ENCODE data around the gene PYHIN1. TPM values are rescaled to one million over a fixed set of nuclear protein-coding genes. Genes with fewer than 3 reads are reported as not detected.

Gene PYHIN1
- total RNA-seq, 1 donor from 2014 or later: not detected

GRCh38 chr1:158941317-158941716 lies 10.0 kb downstream of the PYHIN1 start:
- Histone ChIP-seq H3K27me3 (ENCODE audit: control insufficient read depth in 3 of 3, insufficient read depth in 3 of 3, low read length in 3 of 3) (no peaks in the 10 kb centered on the region), H3K9me3 (ENCODE audit: control insufficient read depth in 3 of 3, low read length in 3 of 3) (no peaks in the 10 kb centered on the region), H3K4me1 (ENCODE audit: control insufficient read depth in 3 of 3, insufficient read depth in 3 of 3, low read length in 3 of 3) (no peaks in the 10 kb centered on the region), H3K27ac (ENCODE audit: low read depth, low read length) (no peak overlapping the region), H3K9ac (ENCODE audit: low read depth in 1 of 3, low read length in 3 of 3) (no peak overlapping the region), H3K4me3 (ENCODE audit: low read length in 3 of 3) (no peak overlapping the region), H3K36me3 (ENCODE audit: control insufficient read depth in 3 of 3, insufficient read depth in 3 of 3, low read length in 3 of 3) (no peaks in the 10 kb centered on the region)

- Histone ChIP-seq H3K4me1 (ENCODE audit: control insufficient read depth in 3 of 3, insufficient read depth in 3 of 3, low read length in 3 of 3) (no peaks in the 10 kb centered on the region), H3K27ac (ENCODE audit: low read depth, low read length) (no peak overlapping the region), H3K27me3 (ENCODE audit: control insufficient read depth in 3 of 3, insufficient read depth in 3 of 3, low read length in 3 of 3) (no peaks in the 10 kb centered on the region), H3K9me3 (ENCODE audit: control insufficient read depth in 3 of 3, low read length in 3 of 3) (no peaks in the 10 kb centered on the region), H3K36me3 (ENCODE audit: control insufficient read depth in 3 of 3, insufficient read depth in 3 of 3, low read length in 3 of 3) (no peaks in the 10 kb centered on the region), H3K9ac (ENCODE audit: low read depth in 1 of 3, low read length in 3 of 3) (no peak overlapping the region), H3K4me3 (ENCODE audit: low read length in 3 of 3) (no peak overlapping the region)
Observed at GRCh38 chr1:158942490-158942889, 11.1 kb downstream of the PYHIN1 start.

GRCh38 chr1:158943059-158943458 lies 11.7 kb downstream of the PYHIN1 start:
- Histone ChIP-seq H3K9ac (ENCODE audit: low read depth in 1 of 3, low read length in 3 of 3) (no peak overlapping the region), H3K36me3 (ENCODE audit: control insufficient read depth in 3 of 3, insufficient read depth in 3 of 3, low read length in 3 of 3) (no peaks in the 10 kb centered on the region)

GRCh38 chr1:158945061-158945460 lies 13.7 kb downstream of the PYHIN1 start:
- H3K4me3 ChIP-seq (ENCODE audit: low read length in 3 of 3): no peak overlapping the region

More at GRCh38 chr1:158943059-158943458, 11.7 kb downstream of the PYHIN1 start:
- H3K27ac ChIP-seq (ENCODE audit: low read depth, low read length): no peak overlapping the region
- no peaks in the 10 kb centered on the region for H3K4me1 ChIP-seq (ENCODE audit: control insufficient read depth in 3 of 3, insufficient read depth in 3 of 3, low read length in 3 of 3)
- no peaks in the 10 kb centered on the region for H3K27me3 ChIP-seq (ENCODE audit: control insufficient read depth in 3 of 3, insufficient read depth in 3 of 3, low read length in 3 of 3)
- no peaks in the 10 kb centered on the region for H3K9me3 ChIP-seq (ENCODE audit: control insufficient read depth in 3 of 3, low read length in 3 of 3)
- H3K4me3 ChIP-seq (ENCODE audit: low read length in 3 of 3): no peak overlapping the region

GRCh38 chr1:158946785-158947184 lies 15.4 kb downstream of the PYHIN1 start:
- no peaks in the 10 kb centered on the region for H3K4me1 ChIP-seq (ENCODE audit: control insufficient read depth in 3 of 3, insufficient read depth in 3 of 3, low read length in 3 of 3)
- no peaks in the 10 kb centered on the region for H3K9me3 ChIP-seq (ENCODE audit: control insufficient read depth in 3 of 3, low read length in 3 of 3)
- no peak overlapping the region for H3K9ac ChIP-seq (ENCODE audit: low read depth in 1 of 3, low read length in 3 of 3)
- no peak overlapping the region for H3K4me3 ChIP-seq (ENCODE audit: low read length in 3 of 3)
- no peaks in the 10 kb centered on the region for H3K27me3 ChIP-seq (ENCODE audit: control insufficient read depth in 3 of 3, insufficient read depth in 3 of 3, low read length in 3 of 3)
- no peak overlapping the region for H3K27ac ChIP-seq (ENCODE audit: low read depth, low read length)
- no peaks in the 10 kb centered on the region for H3K36me3 ChIP-seq (ENCODE audit: control insufficient read depth in 3 of 3, insufficient read depth in 3 of 3, low read length in 3 of 3)

More at GRCh38 chr1:158945061-158945460, 13.7 kb downstream of the PYHIN1 start:
- no peaks in the 10 kb centered on the region for H3K9me3 ChIP-seq (ENCODE audit: control insufficient read depth in 3 of 3, low read length in 3 of 3)
- no peak overlapping the region for H3K9ac ChIP-seq (ENCODE audit: low read depth in 1 of 3, low read length in 3 of 3)
- no peaks in the 10 kb centered on the region for H3K27me3 ChIP-seq (ENCODE audit: control insufficient read depth in 3 of 3, insufficient read depth in 3 of 3, low read length in 3 of 3)
- H3K27ac ChIP-seq (ENCODE audit: low read depth, low read length): no peak overlapping the region
- H3K36me3 ChIP-seq (ENCODE audit: control insufficient read depth in 3 of 3, insufficient read depth in 3 of 3, low read length in 3 of 3): no peaks in the 10 kb centered on the region
- no peaks in the 10 kb centered on the region for H3K4me1 ChIP-seq (ENCODE audit: control insufficient read depth in 3 of 3, insufficient read depth in 3 of 3, low read length in 3 of 3)

- H3K9me3 ChIP-seq (ENCODE audit: control insufficient read depth in 3 of 3, low read length in 3 of 3): no peaks in the 10 kb centered on the region
- H3K27me3 ChIP-seq (ENCODE audit: control insufficient read depth in 3 of 3, insufficient read depth in 3 of 3, low read length in 3 of 3): no peaks in the 10 kb centered on the region
- H3K27ac ChIP-seq (ENCODE audit: low read depth, low read length): no peak overlapping the region
- H3K4me3 ChIP-seq (ENCODE audit: low read length in 3 of 3): no peak overlapping the region
- no peak overlapping the region for H3K9ac ChIP-seq (ENCODE audit: low read depth in 1 of 3, low read length in 3 of 3)
- no peaks in the 10 kb centered on the region for H3K4me1 ChIP-seq (ENCODE audit: control insufficient read depth in 3 of 3, insufficient read depth in 3 of 3, low read length in 3 of 3)
- H3K36me3 ChIP-seq (ENCODE audit: control insufficient read depth in 3 of 3, insufficient read depth in 3 of 3, low read length in 3 of 3): no peaks in the 10 kb centered on the region
Observed at GRCh38 chr1:158951956-158952355, 20.6 kb downstream of the PYHIN1 start.

GRCh38 chr1:158952416-158952815 lies 21.1 kb downstream of the PYHIN1 start:
- H3K27ac ChIP-seq (ENCODE audit: low read depth, low read length): no peak overlapping the region
- H3K4me3 ChIP-seq (ENCODE audit: low read length in 3 of 3): no peak overlapping the region
- no peaks in the 10 kb centered on the region for H3K36me3 ChIP-seq (ENCODE audit: control insufficient read depth in 3 of 3, insufficient read depth in 3 of 3, low read length in 3 of 3)
- no peaks in the 10 kb centered on the region for H3K4me1 ChIP-seq (ENCODE audit: control insufficient read depth in 3 of 3, insufficient read depth in 3 of 3, low read length in 3 of 3)
- H3K9me3 ChIP-seq (ENCODE audit: control insufficient read depth in 3 of 3, low read length in 3 of 3): no peaks in the 10 kb centered on the region
- no peaks in the 10 kb centered on the region for H3K27me3 ChIP-seq (ENCODE audit: control insufficient read depth in 3 of 3, insufficient read depth in 3 of 3, low read length in 3 of 3)
- no peak overlapping the region for H3K9ac ChIP-seq (ENCODE audit: low read depth in 1 of 3, low read length in 3 of 3)

- H3K4me3 ChIP-seq (ENCODE audit: low read length in 3 of 3): no peak overlapping the region
- no peaks in the 10 kb centered on the region for H3K36me3 ChIP-seq (ENCODE audit: control insufficient read depth in 3 of 3, insufficient read depth in 3 of 3, low read length in 3 of 3)
Observed at GRCh38 chr1:158961178-158961577, 29.8 kb downstream of the PYHIN1 start.

GRCh38 chr1:158962983-158963382 lies 31.6 kb downstream of the PYHIN1 start:
- Histone ChIP-seq H3K27ac (ENCODE audit: low read depth, low read length) (no peak overlapping the region), H3K36me3 (ENCODE audit: control insufficient read depth in 3 of 3, insufficient read depth in 3 of 3, low read length in 3 of 3) (no peaks in the 10 kb centered on the region), H3K9ac (ENCODE audit: low read depth in 1 of 3, low read length in 3 of 3) (no peak overlapping the region), H3K27me3 (ENCODE audit: control insufficient read depth in 3 of 3, insufficient read depth in 3 of 3, low read length in 3 of 3) (no peaks in the 10 kb centered on the region), H3K4me1 (ENCODE audit: control insufficient read depth in 3 of 3, insufficient read depth in 3 of 3, low read length in 3 of 3) (no peaks in the 10 kb centered on the region), H3K9me3 (ENCODE audit: control insufficient read depth in 3 of 3, low read length in 3 of 3) (no peaks in the 10 kb centered on the region), H3K4me3 (ENCODE audit: low read length in 3 of 3) (no peak overlapping the region)

More at GRCh38 chr1:158961178-158961577, 29.8 kb downstream of the PYHIN1 start:
- H3K27ac ChIP-seq (ENCODE audit: low read depth, low read length): no peak overlapping the region
- H3K27me3 ChIP-seq (ENCODE audit: control insufficient read depth in 3 of 3, insufficient read depth in 3 of 3, low read length in 3 of 3): no peaks in the 10 kb centered on the region
- no peak overlapping the region for H3K9ac ChIP-seq (ENCODE audit: low read depth in 1 of 3, low read length in 3 of 3)
- H3K4me1 ChIP-seq (ENCODE audit: control insufficient read depth in 3 of 3, insufficient read depth in 3 of 3, low read length in 3 of 3): no peaks in the 10 kb centered on the region
- H3K9me3 ChIP-seq (ENCODE audit: control insufficient read depth in 3 of 3, low read length in 3 of 3): no peaks in the 10 kb centered on the region

GRCh38 chr1:158969166-158969565 lies 37.8 kb downstream of the PYHIN1 start:
- H3K36me3 ChIP-seq (ENCODE audit: control insufficient read depth in 3 of 3, insufficient read depth in 3 of 3, low read length in 3 of 3): no peaks in the 10 kb centered on the region
- H3K27me3 ChIP-seq (ENCODE audit: control insufficient read depth in 3 of 3, insufficient read depth in 3 of 3, low read length in 3 of 3): no peaks in the 10 kb centered on the region
- no peaks in the 10 kb centered on the region for H3K9me3 ChIP-seq (ENCODE audit: control insufficient read depth in 3 of 3, low read length in 3 of 3)
- no peak overlapping the region for H3K4me3 ChIP-seq (ENCODE audit: low read length in 3 of 3)
- H3K9ac ChIP-seq (ENCODE audit: low read depth in 1 of 3, low read length in 3 of 3): no peak overlapping the region
- H3K4me1 ChIP-seq (ENCODE audit: control insufficient read depth in 3 of 3, insufficient read depth in 3 of 3, low read length in 3 of 3): no peaks in the 10 kb centered on the region
- no peak overlapping the region for H3K27ac ChIP-seq (ENCODE audit: low read depth, low read length)

GRCh38 chr1:158969855-158970254 lies 38.5 kb downstream of the PYHIN1 start:
- no peaks in the 10 kb centered on the region for H3K9me3 ChIP-seq (ENCODE audit: control insufficient read depth in 3 of 3, low read length in 3 of 3)
- no peaks in the 10 kb centered on the region for H3K4me1 ChIP-seq (ENCODE audit: control insufficient read depth in 3 of 3, insufficient read depth in 3 of 3, low read length in 3 of 3)
- no peak overlapping the region for H3K9ac ChIP-seq (ENCODE audit: low read depth in 1 of 3, low read length in 3 of 3)
- H3K4me3 ChIP-seq (ENCODE audit: low read length in 3 of 3): no peak overlapping the region
- no peaks in the 10 kb centered on the region for H3K36me3 ChIP-seq (ENCODE audit: control insufficient read depth in 3 of 3, insufficient read depth in 3 of 3, low read length in 3 of 3)
- H3K27ac ChIP-seq (ENCODE audit: low read depth, low read length): no peak overlapping the region
- H3K27me3 ChIP-seq (ENCODE audit: control insufficient read depth in 3 of 3, insufficient read depth in 3 of 3, low read length in 3 of 3): no peaks in the 10 kb centered on the region

Data from skeletal muscle tissue (tissue), 4 donors.